Measurements from ENCODE around the gene CDKAL1. TPM values are rescaled to one million over a fixed set of nuclear protein-coding genes. Genes with fewer than 3 reads are reported as not detected.

Gene CDKAL1
- total and polyA plus RNA-seq, 2 of the 8 experiments (the other 6 are each of a cell fraction or from before 2014, with no cell fraction given) = 8.4 to 24.6 TPM

GRCh38 chr6:21071780-21072468 lies 537.7 kb downstream of the CDKAL1 start:
- Histone ChIP-seq H2BK5ac (ENCODE audit: low read depth, low read length) (no peak overlapping the region), H2BK15ac (ENCODE audit: low read length) (no peak overlapping the region), H3K79me1 (ENCODE audit: low read depth, low read length) (no peaks in the 10 kb centered on the region), H4K5ac (ENCODE audit: insufficient read length, low read depth, low read length) (no peak overlapping the region), H3K27ac (ENCODE audit: low read depth, low read length) (no peak overlapping the region), H4K20me1 (replicated peaks in 1 of 2; ENCODE audit: control insufficient read depth in 1 of 2, insufficient read depth in 2 of 2, low read length in 2 of 2) (no peaks in the 10 kb centered on the region), H4K91ac (replicated peaks; ENCODE audit: insufficient read length, low read length) (no peak overlapping the region), H2AFZ (ENCODE audit: low read length) (no peak overlapping the region), H2BK20ac (ENCODE audit: low read length) (no peak overlapping the region), H3K4me1 (replicated peaks in 1 of 4; ENCODE audit: control insufficient read depth in 3 of 4, insufficient read depth in 4 of 4, low read length in 3 of 4) (no peaks in the 10 kb centered on the region), H3K14ac (ENCODE audit: insufficient read length) (no peak overlapping the region), H2BK12ac (ENCODE audit: low read depth, low read length) (no peak overlapping the region), H3K4me3 (ENCODE audit: extremely low read depth in 1 of 4, insufficient read depth in 2 of 4, low read depth in 3 of 4, low read length in 4 of 4) (no peak overlapping the region), H3K4me2 (ENCODE audit: insufficient read depth in 1 of 2, low read depth in 2 of 2, low read length in 2 of 2) (no peak overlapping the region), H3K9ac (replicated peaks in 1 of 4; ENCODE audit: extremely low read depth in 1 of 4, low read depth in 3 of 4, low read length in 3 of 4) (no peak overlapping the region), H2AK5ac (ENCODE audit: low read depth, low read length) (no peak overlapping the region), H4K8ac (ENCODE audit: extremely low read depth, insufficient read depth, low read length) (no peak overlapping the region), H3K18ac (ENCODE audit: extremely low read depth, low read length) (no peak overlapping the region), H2BK120ac (replicated peaks; ENCODE audit: low read depth, low read length) (no peak overlapping the region), H3K9me3 (ENCODE audit: insufficient read depth in 2 of 2, low read depth in 1 of 2, low read length in 1 of 2) (no peaks in the 10 kb centered on the region; a peak in 1 of 4 replicates), H3K23ac (ENCODE audit: insufficient read length) (no peak overlapping the region), H3K56ac (replicated peaks; ENCODE audit: insufficient read length, low read depth, low read length) (no peak overlapping the region), H3K23me2 (ENCODE audit: low read depth, low read length) (no peaks in the 10 kb centered on the region), H3K36me3 (ENCODE audit: control insufficient read depth in 2 of 4, insufficient read depth in 4 of 4, low read length in 3 of 4) (no peaks in the 10 kb centered on the region; a peak in 1 of 8 replicates), H3K4ac (replicated peaks; ENCODE audit: insufficient read length, low read depth, low read length) (no peak overlapping the region), H3K79me2 (ENCODE audit: control insufficient read depth in 1 of 2, insufficient read depth in 2 of 2, low read length in 2 of 2) (no peaks in the 10 kb centered on the region), H3K27me3 (replicated peaks in 1 of 4; ENCODE audit: control insufficient read depth in 3 of 4, extremely low read depth in 1 of 4, insufficient read depth in 3 of 4, low read length in 3 of 4) (no peaks in the 10 kb centered on the region)
- POLR2A ChIA-PET (ENCODE audit: partially characterized antibody) = no interaction called here
- CTCF ChIA-PET (ENCODE audit: partially characterized antibody) = no interaction called here
- no peak for FAIRE-seq
- WGBS, 2 experiments (ENCODE audit: extremely low coverage in 1 of 2, insufficient coverage in 1 of 2, insufficient read length in 1 of 2, insufficient replicate concordance in 2 of 2, low coverage in 1 of 2, low lambda C conversion rate in 2 of 2, missing lambda C conversion rate in 1 of 2) = 86% methylated on average over 8 of the region's 8 CpGs; no CpG with 5 or more reads in 1 of the 2 experiments
- no peak for DNase-seq (ENCODE audit: low read depth in 1 of 2, low spot score in 2 of 2)
- no peak for TF ChIP-seq TAF1 (IDR thresholded peaks at IDR 0.05; ENCODE audit: low read depth, low read length)
- no peak for TF ChIP-seq ATF2 (IDR thresholded peaks at IDR 0.05; ENCODE audit: low read length)
- no peak for TF ChIP-seq RXRA (IDR thresholded peaks at IDR 0.05; ENCODE audit: insufficient read depth, low read depth, low read length)
- TF ChIP-seq RAD21 (IDR thresholded peaks at IDR 0.05 in 1 of 2, conservative IDR thresholded peaks at IDR 0.05 in 1 of 2; ENCODE audit: low read depth in 2 of 2, low read length in 2 of 2) = no peak
- no peak for TF ChIP-seq TCF12 (IDR thresholded peaks at IDR 0.05; ENCODE audit: low read depth, low read length)
- no peak for TF ChIP-seq E2F6 (IDR thresholded peaks at IDR 0.05)
- no peak for TF ChIP-seq USF2 (IDR thresholded peaks at IDR 0.05; ENCODE audit: low read length)
- no peak for TF ChIP-seq RNF2 (IDR thresholded peaks at IDR 0.05; ENCODE audit: borderline replicate concordance, low read depth, low read length, missing control alignments, poor library complexity, severe bottlenecking)

Measured in H1 (cell line).